ENCODE data around the gene KCNK2.

GRCh38 chr1:215273838-215274516, 191.4 kb downstream of the KCNK2 start:
- TF ChIP-seq CTCF (IDR thresholded peaks at IDR 0.05; ENCODE audit: poor library complexity), result no peak
- no peak for TF ChIP-seq EZH2phosphoT487 (IDR thresholded peaks at IDR 0.05; ENCODE audit: low read depth, severe bottlenecking, unreplicated experiment)

Data from hepatocyte (in vitro differentiated cells).